HG03354 (cell line): Measurements from ENCODE around the gene EVA1C.
"Not testable (repeated sequence)": the region's sequence is repeated elsewhere in the genome, so short reads cannot be mapped to it uniquely, and the experiment has no call there.

Experiments used
- ATAC-seq: cut with Tn5 transposase; IDR thresholded peaks from one replicate; pipeline ENCODE4 v1.9.1; 2021; ENCODE audit warnings: mild to moderate bottlenecking; ENCODE audit not compliant: unreplicated experiment, poor library complexity, severe bottlenecking

Gene EVA1C

GRCh38 chr21:32389337-32390015 is 23.0 kb upstream of the EVA1C start:
- ATAC-seq: no peak

- not testable (repeated sequence) for ATAC-seq
Observed at GRCh38 chr21:32390537-32391224, 21.8 kb upstream of the EVA1C start.

- ATAC-seq: no peak
Observed at GRCh38 chr21:32391755-32392154, 20.8 kb upstream of the EVA1C start.

GRCh38 chr21:32392299-32392879 is 20.1 kb upstream of the EVA1C start:
- ATAC-seq: no peak

- ATAC-seq: peak; percentile 97
Observed at GRCh38 chr21:32392880-32393676, 19.4 kb upstream of the EVA1C start, which contains the start of gene URB1. Gene URB1 (minus strand): TSS chr21:32393012. CDS start chr21:32392910, 102 bp downstream.

- no peak for ATAC-seq
Observed at GRCh38 chr21:32393677-32394001, 18.9 kb upstream of the EVA1C start.

- no peak for ATAC-seq
Observed at GRCh38 chr21:32403201-32403777, 9.2 kb upstream of the EVA1C start.

- ATAC-seq: no peak
Observed at GRCh38 chr21:32406405-32406804, 6.1 kb upstream of the EVA1C start.

GRCh38 chr21:32410291-32410690 is 2.2 kb upstream of the EVA1C start:
- no peak for ATAC-seq

- no peak for ATAC-seq
Observed at GRCh38 chr21:32410916-32411315, 1.6 kb upstream of the EVA1C start.

- ATAC-seq: no peak
Observed at GRCh38 chr21:32411350-32412161, 950 bp upstream of the EVA1C start.

GRCh38 chr21:32413015-32413504 is 554 bp downstream of the EVA1C start:
- ATAC-seq: no peak

- ATAC-seq: no peak
Observed at GRCh38 chr21:32413697-32414578, 1.4 kb downstream of the EVA1C start.

GRCh38 chr21:32414579-32415358 is 2.3 kb downstream of the EVA1C start:
- ATAC-seq: no peak

- no peak for ATAC-seq
Observed at GRCh38 chr21:32415451-32416398, 3.2 kb downstream of the EVA1C start.

- no peak for ATAC-seq
Observed at GRCh38 chr21:32418146-32418545, 5.6 kb downstream of the EVA1C start.
